Left lobe of liver (tissue), 2 donors: ENCODE data around the gene NR4A2. TPM values are rescaled to one million over a fixed set of nuclear protein-coding genes. Genes with fewer than 3 reads are reported as not detected.

Source experiments
- ATAC-seq: fragments of 200-7000 bp; cut with Tn5 transposase; one replicate; pipeline ENCODE4 v1.9.1; 2020; ENCODE audit warnings: mild to moderate bottlenecking, moderate library complexity
- DNase-seq: peaks from one replicate; pipeline ENCODE4 v3.0.0-alpha.2; 2020; ENCODE audit warnings: low spot score
- total RNA-seq: library from RNA; stranded (reverse); gene quantifications from one replicate; pipeline ENCODE4 v1.2.1, GENCODE V29; 2021
- donor health status: DM: no; HTN: no; CAD: no; lungs with moderate emphysema.
- donor health status: DM: no; HTN: yes; CAD: no.

The NR4A2 gene
- total RNA-seq, result 0.91 TPM

- ATAC-seq, result peak; percentile 74
- peak; percentile 96 for DNase-seq
Measured at GRCh38 chr2:156332534-156333273, at the start of gene NR4A2. Gene NR4A2 (minus strand): TSS chr2:156332721. CDS start chr2:156330186, 2,535 bp downstream.

GRCh38 chr2:156380117-156380645 lies 47.7 kb upstream of the NR4A2 start:
- DNase-seq, result no peak
- no peak for ATAC-seq

- ATAC-seq (no peak), DNase-seq (no peak)
Measured at GRCh38 chr2:156379714-156380113, 47.2 kb upstream of the NR4A2 start.

- no peak for ATAC-seq
- DNase-seq, result no peak
Measured at GRCh38 chr2:156379071-156379470, 46.5 kb upstream of the NR4A2 start.

- DNase-seq (no peak), ATAC-seq (no peak)
Measured at GRCh38 chr2:156366753-156367152, 34.2 kb upstream of the NR4A2 start.

GRCh38 chr2:156363141-156363540 lies 30.6 kb upstream of the NR4A2 start:
- ATAC-seq (no peak), DNase-seq (no peak)

- ATAC-seq (no peak), DNase-seq (no peak)
Measured at GRCh38 chr2:156356014-156356754, 23.7 kb upstream of the NR4A2 start.

- ATAC-seq, result no peak
- DNase-seq, result no peak
Measured at GRCh38 chr2:156352911-156353310, 20.4 kb upstream of the NR4A2 start.

- DNase-seq (no peak), ATAC-seq (no peak)
Measured at GRCh38 chr2:156350374-156351142, 18.0 kb upstream of the NR4A2 start.

- ATAC-seq, result no peak
- no peak for DNase-seq
Measured at GRCh38 chr2:156349605-156350004, 17.1 kb upstream of the NR4A2 start.

- DNase-seq (no peak), ATAC-seq (no peak)
Measured at GRCh38 chr2:156349161-156349560, 16.6 kb upstream of the NR4A2 start.

GRCh38 chr2:156347431-156347830 lies 14.9 kb upstream of the NR4A2 start:
- no peak for ATAC-seq
- DNase-seq, result no peak

GRCh38 chr2:156346731-156347130 lies 14.2 kb upstream of the NR4A2 start:
- DNase-seq (no peak), ATAC-seq (no peak)

GRCh38 chr2:156345582-156345981 lies 13.1 kb upstream of the NR4A2 start:
- ATAC-seq (no peak), DNase-seq (no peak)

GRCh38 chr2:156343940-156344301 lies 11.4 kb upstream of the NR4A2 start:
- no peak for DNase-seq
- ATAC-seq, result no peak

GRCh38 chr2:156343096-156343939 lies 10.8 kb upstream of the NR4A2 start:
- ATAC-seq (no peak), DNase-seq (no peak)

GRCh38 chr2:156342254-156343095 lies 10.0 kb upstream of the NR4A2 start:
- DNase-seq (peak; percentile 97), ATAC-seq (peak; percentile 85)

GRCh38 chr2:156341452-156342253 lies 9.1 kb upstream of the NR4A2 start:
- peak; percentile 88 for DNase-seq
- ATAC-seq, result peak; percentile 79
